HG03064 (cell line): Measurements from ENCODE around the gene ROMO1.
"Not testable (repeated sequence)": the region's sequence is repeated elsewhere in the genome, so short reads cannot be mapped to it uniquely, and the experiment has no call there.

Experiments
- ATAC-seq: cut with Tn5 transposase; IDR thresholded peaks from one replicate; pipeline ENCODE4 v1.9.1; 2021; ENCODE audit warnings: low read depth; ENCODE audit not compliant: unreplicated experiment

Gene ROMO1

GRCh38 chr20:35680452-35681183 lies 18.6 kb upstream of the ROMO1 start:
- ATAC-seq = no peak

- no peak for ATAC-seq
These were observed 17.2 kb upstream of the ROMO1 start for GRCh38 chr20:35681960-35682359.

- ATAC-seq = not testable (repeated sequence)
These were observed 13.8 kb upstream of the ROMO1 start for GRCh38 chr20:35685368-35685767.

DNA sequence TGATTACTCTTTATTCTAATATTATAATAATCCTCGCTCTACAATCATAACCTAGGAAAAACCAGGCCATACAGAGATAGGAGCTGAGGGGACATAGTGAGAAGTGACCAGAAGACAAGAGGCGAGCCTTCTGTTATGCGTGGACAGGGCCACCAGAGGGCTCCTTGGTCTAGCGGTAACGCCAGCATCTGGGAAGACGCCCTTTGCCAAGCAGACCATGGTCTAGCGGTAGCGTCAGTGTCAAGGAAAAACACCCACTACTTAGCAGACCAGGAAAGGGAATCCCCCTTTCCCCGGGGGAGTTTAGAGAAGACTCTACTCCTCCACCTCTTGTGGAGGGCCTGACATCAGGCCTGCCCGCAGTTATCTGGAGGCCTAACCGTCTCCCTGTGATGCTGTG lies 12.3 kb upstream of the ROMO1 start:
- ATAC-seq = not testable (repeated sequence)

- no peak for ATAC-seq
These were observed 8.9 kb upstream of the ROMO1 start for GRCh38 chr20:35690265-35690664.

DNA sequence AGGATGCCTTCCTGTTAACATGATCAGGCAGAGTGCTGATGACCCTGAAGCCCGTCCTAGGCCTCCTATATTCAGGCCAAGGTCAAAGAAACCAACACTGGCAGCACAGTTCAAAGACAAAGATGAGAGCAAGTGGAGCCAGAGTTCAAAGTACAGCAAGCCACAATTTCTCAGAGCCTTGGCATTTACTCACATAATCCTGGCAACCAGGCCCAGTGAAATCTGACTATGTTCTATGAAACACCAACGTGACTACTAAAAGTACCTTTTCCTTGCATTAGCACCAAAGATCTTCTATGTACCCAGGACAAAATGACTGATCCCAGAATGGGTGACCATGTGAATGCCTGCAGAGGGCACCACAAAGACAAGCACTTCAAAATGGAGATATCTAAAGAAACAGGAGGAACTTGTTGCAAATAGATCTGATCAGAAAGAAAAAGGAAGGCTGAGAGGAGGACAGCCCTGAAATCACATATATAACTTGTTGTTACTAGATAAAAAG lies 3.9 kb upstream of the ROMO1 start:
- no peak for ATAC-seq

- no peak for ATAC-seq
These were observed 3.2 kb upstream of the ROMO1 start for GRCh38 chr20:35695978-35696377.

DNA sequence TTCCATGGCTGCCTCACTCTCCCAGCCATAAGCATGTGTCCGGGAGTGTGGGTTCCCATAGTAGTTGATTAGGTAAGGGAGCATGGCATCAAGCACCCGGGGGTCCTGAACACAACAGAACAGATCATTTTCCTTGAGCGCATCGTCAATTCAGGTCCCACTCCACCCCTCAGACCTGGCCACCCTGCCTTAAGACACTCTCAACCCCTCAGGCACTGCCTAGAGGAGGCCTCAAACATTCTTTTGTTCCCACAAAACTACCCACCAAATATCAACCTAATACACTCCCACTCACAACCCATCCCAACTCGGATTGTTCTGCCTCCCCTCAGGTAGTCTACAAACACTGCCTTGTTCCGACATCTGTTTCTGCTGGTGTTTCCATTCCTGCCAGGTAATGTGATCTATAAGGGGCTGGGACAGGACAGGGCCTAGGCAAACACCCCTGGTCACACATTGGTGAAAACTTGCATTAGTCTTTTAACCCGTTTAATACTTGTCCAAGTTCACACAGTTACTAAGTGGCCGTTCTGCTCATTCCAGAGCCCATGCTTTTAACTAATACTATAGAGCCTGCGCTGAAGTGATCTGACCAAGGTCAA lies 1.4 kb upstream of the ROMO1 start:
- no peak for ATAC-seq

GRCh38 chr20:35698298-35699126 lies 693 bp upstream of the ROMO1 start:
- peak; percentile 23 for ATAC-seq

DNA sequence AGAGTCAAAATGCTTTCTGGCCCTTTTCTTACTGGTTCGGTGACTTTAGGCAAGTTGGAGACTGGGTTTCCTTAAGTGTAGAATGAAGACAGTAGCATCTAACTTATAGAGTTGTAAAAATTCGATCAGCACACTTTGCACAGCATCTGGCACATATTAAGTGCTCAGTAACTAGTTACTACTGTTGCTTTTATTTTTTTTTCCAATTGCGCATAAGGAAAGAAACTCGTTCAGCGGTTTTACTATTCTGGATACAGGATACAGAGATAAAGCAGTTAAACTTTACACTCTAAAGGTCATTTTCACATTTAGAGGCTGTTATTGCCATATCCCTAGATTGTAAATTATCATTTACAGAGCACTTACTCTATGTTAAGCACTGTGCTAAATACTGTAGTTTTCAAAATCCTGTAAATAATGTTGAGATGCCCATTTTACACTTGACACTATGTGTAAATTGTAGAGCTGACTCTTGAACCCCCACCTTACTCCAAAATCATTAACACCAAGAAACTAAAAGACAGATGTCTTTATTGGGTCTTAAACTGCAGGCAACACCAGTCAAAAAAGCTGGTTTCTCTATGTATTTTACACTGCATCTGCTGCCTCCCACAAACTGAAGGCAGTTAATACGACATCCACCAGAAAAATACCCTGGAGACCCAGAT lies 886 bp downstream of the ROMO1 start:
- no peak for ATAC-seq

- ATAC-seq = no peak
These were observed 1.5 kb downstream of the ROMO1 start for GRCh38 chr20:35700625-35701148.

DNA sequence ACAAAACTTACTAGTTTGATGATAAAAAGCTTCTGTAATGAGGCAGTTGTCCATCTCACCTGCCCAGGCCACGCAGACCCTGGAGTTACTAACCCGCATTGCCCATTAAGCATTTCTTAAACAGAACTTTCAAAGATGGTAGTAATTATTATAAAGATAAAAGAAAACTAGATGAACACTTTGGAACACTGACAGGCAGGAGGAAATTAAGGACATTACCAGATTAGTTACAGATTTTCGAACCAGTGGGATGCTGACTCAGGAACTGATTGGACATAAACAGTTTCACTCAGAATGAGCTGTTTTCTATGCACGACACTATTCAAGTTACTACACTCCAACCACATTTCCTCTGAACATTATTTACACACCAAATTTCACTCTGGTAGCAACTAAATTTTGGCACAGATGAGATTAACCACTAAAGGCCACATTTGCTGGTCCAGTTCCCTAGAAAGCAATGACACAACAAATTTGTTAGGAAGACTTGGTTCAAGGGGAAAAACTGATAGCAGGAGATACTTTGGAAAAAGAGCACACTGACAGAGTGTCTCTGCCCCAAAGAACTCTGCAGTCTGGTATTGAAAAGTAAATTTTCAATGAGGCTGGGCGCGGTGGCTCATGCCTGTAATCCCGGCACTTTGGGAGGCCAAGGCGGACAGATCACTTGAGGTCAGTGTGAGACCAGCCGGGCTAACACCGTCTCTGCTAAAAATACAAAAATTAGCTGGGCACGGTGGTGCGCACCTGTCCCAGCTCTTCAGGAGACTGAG lies 3.0 kb downstream of the ROMO1 start:
- ATAC-seq = no peak

- ATAC-seq = no peak
These were observed 3.9 kb downstream of the ROMO1 start for GRCh38 chr20:35702824-35703695.

- ATAC-seq = no peak
These were observed 5.5 kb downstream of the ROMO1 start for GRCh38 chr20:35704514-35705261.

DNA sequence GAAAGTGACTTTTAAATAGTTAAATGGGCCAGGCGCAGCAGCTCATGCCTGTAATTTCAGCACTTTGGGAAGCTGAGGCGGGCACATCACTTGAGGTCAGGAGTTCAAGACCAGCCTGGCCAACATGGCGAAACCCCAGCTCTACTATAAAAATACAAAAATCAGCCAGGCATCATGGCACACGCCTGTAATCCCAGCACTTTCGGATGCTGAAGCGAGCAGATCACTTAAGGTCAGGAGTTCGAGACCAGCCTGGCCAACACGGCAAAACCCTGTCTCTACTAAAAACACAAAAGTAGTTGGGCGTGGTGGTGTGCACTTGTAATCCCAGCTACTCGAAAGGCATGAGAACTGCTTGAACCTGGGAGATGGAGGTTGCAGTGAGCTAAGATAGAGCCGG lies 6.7 kb downstream of the ROMO1 start:
- not testable (repeated sequence) for ATAC-seq

- not testable (repeated sequence) for ATAC-seq
These were observed 7.7 kb downstream of the ROMO1 start for GRCh38 chr20:35706591-35707529.

- no peak for ATAC-seq
These were observed 9.3 kb downstream of the ROMO1 start for GRCh38 chr20:35708502-35708901.
